Gastroesophageal sphincter (tissue), 3 donors: ENCODE data around the gene HS3ST3B1.

ENCODE experiments used
- EP300 ChIP-seq: sonication (generic); formaldehyde crosslinking; IDR thresholded peaks from one replicate; pipeline ENCODE4 v1.6.1; 2017; ENCODE audit warnings: antibody characterized with exemption, mild to moderate bottlenecking
- TF ChIP-seq, protein P1 (sequence below), 4 experiments: fragments of 200-600 bp in 2 of 4; fragments of 450-650 bp in 2 of 4; sonication (generic) in 1 of 4; IDR thresholded peaks; one replicate each; pipeline ENCODE4 v1.5.1; 2017 to 2019; ENCODE audit warnings: antibody characterized with exemption in 4 of 4, mild to moderate bottlenecking in 2 of 4, moderate library complexity in 2 of 4

DNA sequence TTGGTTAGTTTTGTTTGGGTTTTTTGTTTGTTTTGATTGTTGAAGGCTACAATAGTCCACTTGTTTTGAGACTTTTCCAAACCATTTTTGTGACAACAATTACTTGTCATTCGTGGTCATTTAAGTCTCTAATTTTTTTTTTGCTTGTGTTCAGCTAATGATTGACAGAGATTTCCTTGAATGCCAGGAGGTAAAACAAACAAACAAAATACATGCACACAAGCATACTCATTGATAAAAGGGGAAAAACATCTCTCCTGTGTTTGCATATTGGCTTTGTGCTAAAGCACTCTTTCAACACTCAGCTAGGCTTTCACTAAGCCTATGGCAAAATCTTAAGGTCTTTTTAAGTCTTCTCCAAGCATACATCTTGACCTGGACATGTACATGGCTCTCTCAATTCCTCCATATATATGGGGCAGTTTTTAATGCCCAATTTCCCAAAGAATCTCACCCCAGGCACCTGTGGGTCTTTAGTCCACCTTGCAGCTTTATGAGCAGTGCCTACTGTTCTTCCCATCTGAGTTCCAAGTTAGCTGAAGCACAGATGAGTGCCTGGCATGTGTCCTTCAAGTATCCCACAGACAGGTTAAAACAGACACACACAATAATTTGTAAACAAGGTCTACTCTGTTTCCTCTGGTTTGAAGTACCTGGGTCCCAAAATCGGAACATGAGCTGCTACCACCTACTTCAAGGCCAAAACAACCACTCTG, 24.2 kb upstream of the HS3ST3B1 start:
- TF ChIP-seq EP300: no peak
- TF ChIP-seq, protein P1, sequence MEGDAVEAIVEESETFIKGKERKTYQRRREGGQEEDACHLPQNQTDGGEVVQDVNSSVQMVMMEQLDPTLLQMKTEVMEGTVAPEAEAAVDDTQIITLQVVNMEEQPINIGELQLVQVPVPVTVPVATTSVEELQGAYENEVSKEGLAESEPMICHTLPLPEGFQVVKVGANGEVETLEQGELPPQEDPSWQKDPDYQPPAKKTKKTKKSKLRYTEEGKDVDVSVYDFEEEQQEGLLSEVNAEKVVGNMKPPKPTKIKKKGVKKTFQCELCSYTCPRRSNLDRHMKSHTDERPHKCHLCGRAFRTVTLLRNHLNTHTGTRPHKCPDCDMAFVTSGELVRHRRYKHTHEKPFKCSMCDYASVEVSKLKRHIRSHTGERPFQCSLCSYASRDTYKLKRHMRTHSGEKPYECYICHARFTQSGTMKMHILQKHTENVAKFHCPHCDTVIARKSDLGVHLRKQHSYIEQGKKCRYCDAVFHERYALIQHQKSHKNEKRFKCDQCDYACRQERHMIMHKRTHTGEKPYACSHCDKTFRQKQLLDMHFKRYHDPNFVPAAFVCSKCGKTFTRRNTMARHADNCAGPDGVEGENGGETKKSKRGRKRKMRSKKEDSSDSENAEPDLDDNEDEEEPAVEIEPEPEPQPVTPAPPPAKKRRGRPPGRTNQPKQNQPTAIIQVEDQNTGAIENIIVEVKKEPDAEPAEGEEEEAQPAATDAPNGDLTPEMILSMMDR (IDR thresholded peaks at IDR 0.05): no peak
